ENCODE measurements around the gene MAPK11.

MAPK11 gene

DNA sequence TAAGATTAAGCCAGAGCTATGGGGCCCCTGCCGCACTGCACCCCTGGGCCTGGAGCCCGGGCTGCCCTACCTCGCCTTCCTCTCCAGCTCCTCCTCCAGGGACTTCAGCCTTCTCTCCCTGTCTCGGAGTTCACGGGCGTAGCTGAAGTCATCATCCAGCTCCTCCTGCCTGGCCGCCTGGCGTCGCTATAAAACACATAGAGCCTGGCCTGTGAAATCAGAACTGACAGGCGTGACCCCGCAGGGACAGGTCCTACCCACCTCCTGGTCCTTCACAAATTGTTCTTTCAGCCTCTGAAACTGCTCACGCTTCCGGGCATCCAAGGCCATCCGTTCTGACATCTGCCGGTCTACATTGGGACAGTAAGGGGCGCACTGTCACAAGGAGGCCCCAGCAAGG lies 46.1 kb downstream of the MAPK11 start:
- DNase-seq (ENCODE audit: low read depth) = no peak

DNA sequence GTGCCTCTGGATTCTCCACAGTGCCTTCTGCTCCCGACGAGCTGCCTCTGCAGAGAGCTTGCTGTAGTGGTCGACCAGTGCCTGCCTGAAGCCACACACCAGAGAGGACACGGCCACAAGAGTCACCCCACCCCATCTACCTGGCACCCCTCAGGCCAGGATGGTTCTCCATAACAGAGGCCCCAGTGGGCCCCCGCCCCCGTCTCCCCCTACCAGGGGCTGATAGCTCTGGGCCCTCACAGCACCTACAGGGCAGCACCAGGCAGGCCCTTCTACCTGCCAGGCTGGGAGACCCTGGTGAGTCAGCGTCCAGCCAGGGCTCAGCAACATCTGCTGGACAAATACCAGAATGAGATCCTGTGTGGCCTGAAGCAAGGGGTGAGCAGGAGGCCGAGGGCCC lies 47.7 kb downstream of the MAPK11 start:
- DNase-seq (ENCODE audit: low read depth) = no peak

DNA sequence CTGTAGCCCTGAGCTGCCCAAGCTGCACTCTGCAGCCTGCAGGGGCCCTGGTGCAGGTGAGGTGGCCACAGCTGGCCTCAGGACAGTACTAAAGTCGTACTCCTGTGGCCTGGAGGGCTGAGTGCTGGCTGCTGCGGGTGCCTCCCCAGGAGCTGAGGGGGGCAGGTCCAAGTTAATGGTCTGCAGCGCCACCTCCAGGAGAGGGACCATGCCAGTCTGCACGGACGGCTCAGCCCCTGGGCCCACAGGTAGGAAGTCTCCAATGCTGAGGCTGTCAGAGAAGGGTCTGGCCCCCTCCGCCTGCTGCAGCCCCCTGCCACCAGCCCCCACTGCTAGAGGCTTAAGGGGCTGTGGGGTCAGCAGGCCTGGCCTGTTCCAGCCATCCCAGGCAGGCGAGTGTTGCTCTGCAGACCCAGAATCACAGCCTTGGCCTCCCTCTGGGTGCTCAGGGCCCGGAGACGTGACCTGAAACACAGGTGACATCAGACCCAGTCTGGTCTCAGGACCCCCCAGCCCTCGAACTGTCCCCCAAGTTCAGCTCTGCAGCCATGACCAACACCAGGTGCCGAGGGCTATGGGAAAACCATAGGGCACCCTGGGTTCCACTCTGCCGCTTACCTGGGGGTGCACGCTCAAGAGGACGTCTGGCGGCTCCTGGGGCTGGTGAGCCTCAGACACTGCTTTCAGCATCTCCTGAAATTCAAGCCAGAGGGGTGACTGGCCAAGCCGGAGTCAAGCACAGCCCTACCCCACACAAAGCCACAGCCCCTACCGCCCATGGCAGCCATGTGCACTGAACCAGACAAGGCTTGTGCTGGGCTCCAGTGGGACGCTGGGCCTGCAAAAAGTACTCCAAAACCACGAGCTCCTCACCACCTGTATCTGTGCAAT lies 48.5 kb downstream of the MAPK11 start:
- DNase-seq (ENCODE audit: low read depth) = no peak

DNA sequence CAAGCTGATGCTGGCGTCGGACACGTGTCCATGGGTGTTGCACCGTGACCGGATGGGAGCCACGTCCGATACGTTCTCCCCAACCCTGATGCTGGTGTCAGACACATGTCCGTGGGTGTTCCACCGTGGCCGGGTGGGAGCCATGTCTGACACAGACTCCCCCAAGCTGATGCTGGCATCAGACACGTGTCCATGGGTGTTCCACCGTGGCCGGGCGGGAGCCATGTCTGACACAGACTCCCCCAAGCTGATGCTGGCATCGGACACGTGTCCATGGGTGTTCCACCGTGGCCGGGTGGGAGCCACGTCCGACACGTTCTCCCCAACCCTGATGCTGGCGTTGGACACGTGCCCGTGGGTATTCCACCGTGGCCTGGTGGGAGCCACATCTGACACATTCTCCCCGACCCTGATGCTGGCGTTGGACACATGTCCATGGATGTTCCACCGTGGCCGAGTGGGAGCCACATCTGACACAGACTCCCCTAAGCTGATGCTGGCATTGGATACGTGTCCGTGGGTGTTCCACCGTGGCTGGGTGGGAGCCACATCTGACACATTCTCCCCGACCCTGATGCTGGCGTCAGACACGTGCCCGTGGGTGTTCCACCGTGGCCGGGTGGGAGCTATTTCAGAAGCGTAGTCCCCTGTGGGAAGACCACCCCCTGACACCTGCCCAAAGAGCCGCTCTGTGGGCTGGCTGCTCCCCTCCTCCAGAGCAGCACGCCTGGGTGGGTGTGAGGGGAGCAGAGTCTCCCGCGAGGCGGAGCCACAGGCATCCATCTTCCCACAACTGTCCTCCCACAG lies 49.4 kb downstream of the MAPK11 start:
- no peak for DNase-seq (ENCODE audit: low read depth)

DNA sequence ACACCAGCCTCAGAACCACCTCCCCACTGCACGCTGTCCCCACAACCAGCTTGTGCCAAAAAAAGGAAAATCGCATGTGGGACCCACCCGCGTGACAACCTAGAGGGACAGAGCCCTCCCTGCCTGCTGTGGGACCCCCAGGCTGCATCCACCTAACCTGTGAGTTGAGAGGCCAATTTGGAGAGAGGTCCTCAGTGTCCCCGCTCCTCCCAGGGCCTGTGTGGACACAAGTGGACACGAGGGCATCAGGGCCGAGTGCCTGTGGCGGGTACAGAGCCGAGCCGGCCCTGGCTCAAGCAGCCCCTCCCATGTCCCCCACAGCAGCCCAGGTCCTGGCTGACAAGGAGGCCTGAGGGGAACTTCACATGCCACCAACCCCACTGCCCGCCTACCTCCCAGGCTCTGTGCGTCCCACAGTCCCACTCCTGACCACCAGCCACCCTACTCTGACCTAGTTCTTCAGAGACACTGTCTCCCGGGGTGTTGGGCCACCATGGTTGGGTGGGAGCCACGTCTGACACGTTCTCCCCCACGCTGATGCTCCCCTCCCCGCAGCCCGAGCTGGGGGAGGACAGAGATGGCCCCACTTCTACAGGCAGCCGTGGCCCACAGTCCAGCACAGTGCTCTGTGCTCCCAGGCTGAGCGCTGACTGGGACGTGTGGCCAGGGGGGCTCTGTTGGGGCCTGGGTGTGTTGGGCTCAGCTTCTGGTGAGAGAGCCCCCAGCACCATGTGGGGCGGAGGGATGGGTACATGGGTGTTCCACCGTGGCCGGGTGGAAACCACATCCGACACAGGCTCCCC lies 50.2 kb downstream of the MAPK11 start:
- no peak for DNase-seq (ENCODE audit: low read depth)

DNA sequence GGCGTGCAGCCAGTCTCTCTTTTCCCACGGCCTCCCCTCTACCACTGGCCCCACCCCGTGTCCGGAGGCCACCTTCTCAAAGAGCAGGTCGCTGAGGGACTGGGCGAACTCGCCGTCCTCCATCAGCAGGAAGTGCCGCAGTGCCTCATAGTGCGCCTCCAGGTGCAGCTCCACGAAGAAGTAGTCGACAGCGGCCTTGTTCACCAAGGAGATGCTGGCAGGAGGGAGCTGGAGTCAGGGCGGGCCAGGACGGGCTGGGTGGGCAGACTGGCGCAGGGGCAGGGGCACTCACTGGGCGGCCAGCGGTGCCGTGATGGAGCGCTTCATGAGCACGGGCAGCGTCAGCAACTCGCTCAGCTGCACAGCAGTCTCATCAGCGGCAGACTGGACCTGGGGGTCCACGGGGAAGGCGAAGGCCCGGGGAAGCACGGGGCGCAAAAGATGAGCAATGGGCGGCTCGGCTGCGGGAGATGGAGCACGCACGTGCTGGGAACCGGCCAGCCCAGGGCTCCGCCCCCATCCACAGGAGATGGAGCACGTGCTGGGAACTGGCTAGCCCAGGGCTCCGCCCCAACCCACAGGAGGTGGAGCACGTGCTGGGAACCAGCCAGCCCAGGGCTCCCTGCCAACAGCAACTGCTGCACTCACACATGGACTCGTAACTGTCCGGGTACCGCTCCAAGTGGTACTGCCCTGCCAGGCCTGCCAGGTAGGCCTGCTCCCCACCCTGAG lies 51.0 kb downstream of the MAPK11 start:
- peak; percentile 38 for DNase-seq (ENCODE audit: low read depth)

DNA sequence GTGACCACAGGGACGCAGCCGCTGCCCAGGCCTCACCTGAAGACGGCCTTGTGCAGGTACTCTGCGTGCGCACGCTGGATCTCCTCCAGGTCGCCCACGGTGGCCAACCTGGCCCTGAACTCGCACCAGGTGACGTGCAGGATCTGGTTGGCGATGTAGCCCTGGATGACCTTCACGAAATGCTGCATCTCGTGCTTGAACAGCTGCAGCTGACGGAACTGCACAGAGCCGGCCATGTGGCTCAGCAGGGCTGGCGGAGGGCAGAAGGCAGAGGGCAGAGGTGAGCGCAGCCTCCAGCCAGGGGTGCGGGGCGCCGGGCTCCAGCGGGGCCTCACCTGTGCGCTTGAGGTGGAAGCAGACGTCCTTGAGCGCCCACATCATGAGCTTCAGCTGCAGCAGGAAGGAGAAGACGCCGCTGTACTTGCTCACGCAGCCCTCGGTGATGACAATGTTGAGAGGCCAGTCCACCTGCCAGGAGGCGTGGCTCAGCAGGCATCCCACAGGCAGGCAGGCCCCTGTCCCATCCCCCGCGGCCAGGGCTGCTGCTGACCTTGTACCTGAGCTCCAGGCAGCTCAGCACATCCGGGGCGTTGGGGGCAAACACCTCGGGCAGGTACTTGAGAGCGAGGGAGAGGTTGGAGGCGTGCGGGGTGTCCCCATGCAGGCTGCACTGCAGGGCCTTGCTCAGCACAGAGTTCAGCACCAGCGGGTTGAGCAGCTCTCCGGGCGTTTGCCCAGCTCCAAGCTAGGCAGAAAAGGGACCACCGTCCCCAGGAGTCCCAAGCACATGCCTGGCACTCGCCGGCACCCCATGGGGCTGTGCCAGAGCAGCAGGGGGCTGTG lies 51.8 kb downstream of the MAPK11 start:
- DNase-seq (ENCODE audit: low read depth) = no peak

DNA sequence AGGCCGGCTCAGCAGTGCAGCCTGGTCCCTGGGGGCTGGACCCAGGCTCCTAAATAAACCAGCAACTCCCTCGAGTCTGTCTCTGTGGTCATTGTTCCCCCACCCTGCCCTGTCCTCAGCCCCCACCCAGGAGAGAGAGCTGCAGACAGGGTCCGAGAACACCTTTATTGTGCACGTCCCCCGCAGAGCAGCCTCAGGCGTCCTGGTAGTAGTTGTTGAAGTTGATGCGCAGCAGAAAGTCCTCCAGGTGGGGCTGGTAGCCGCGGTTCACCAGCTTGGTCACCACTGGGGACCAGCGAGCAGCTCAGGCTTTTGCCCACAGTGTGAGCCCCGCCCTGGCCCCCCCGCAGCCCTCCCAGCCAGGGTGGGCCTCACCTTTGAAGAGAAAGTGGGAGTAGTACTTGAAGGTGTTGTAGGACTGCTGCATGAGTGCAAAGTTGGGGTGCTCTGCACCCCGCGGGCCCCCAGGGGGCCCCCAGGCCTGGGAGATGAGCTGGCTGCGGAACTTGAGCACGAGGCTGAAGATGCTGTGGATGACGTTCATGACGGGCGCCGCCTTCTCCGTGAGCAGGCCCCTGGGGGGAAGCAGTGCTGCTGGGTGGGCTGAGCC lies 52.5 kb downstream of the MAPK11 start:
- no peak for DNase-seq (ENCODE audit: low read depth)

DNA sequence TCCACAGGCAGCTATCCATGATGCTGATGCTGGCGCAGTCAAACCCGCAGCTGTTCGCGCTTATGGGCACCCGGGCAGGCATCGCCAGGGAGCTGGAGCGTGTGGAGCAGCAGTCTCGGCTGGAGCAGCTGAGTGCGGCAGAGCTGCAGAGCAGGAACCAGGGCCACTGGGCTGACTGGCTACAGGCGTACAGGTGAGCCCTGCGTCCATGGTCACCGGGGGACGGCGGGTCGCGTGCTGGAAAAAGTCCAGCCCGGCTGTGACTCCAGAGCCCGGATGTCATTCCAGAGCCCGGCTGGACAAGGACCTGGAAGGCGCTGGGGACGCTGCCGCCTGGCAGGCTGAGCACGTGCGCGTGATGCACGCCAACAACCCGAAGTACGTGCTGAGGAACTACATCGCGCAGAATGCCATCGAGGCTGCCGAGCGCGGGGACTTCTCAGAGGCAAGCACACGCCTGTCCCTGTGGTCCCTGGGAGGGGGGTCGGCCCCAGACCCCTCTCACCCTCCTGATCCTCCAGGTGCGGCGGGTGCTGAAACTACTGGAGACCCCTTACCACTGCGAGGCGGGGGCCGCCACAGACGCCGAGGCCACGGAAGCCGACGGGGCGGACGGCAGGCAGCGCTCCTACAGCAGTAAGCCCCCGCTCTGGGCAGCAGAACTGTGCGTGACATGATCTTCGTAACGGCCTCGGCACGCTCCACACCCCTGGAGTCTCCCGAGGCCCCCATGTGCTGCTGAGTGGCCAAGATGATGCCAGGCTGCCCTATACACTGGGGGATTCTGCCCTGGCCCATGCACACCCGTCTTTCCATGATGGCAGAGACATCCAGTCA lies 53.3 kb downstream of the MAPK11 start:
- DNase-seq (ENCODE audit: low read depth) = no peak

DNA sequence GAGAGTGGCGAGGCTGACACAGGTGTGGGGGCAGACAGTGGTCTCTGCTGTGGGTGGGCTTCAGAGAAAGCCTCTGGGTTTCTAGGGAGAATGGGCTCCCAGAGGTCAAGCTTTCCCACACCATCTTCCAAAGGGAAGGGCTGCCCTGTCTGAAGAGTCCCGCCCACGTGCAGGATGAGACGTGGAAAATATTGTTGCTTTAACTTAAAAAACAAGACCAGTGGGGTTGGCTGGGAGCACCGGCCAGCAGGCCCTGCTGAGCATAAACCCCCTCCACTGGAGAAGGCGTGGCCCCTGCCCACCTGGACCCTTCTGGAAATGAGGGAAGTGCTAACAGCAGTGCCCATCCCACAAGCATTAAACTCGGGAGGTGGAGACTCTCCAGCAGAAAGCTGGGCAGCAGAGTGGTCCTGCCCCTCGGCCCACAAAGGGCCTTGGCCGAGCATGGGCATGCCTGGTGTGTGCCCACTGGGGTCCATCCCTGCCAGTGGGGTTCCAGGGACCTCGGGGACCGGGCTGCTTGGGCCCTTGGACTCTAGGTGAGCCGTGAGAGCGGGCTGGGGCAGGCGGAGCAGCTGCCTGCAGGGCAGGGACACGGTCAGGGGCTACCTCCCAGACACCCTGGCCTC lies 54.0 kb downstream of the MAPK11 start:
- DNase-seq (ENCODE audit: low read depth) = no peak

DNA sequence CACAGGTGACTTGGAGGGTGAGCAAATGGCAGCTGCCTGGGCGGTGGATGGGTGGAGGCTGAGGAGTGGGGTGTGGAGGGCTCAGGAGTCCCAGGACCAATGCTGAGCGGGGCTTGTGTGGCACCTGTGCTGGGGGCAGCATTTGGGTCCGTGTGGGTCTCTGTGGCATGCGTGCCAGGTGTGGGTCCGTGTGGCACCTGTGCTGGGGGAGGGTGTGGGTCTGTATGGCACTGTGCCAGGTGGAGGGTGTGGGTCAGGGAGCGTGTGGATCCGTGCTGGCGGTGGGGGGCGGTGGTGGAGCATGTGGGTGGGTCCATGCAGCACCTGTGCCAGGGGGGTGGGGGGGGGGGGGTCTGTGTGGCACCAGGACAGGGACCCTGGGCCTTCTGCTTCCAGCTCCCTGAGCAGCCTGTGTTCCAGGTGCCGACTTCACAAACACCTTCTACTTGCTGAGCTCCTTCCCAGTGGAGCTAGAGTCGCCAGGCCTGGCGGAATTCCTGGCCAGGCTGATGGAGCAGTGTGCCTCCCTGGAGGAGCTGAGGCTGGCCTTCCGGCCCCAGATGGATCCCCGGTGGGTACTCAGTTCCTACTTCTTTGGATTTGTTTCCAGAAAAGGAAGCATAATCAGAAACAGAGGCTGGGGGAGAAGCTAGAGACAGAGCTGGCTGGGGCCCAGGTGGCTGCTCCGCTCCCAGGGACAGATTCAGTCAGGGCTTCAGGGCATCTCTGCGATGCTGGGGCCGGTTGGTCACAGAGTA lies 54.7 kb downstream of the MAPK11 start:
- no peak for DNase-seq (ENCODE audit: low read depth)

All from ELR (cell line).